GM12878 (cell line): ENCODE data around the gene ALCAM. TPM values are rescaled to one million over a fixed set of nuclear protein-coding genes. Genes with fewer than 3 reads are reported as not detected.

ENCODE experiments used
- ATAC-seq: fragments of 200-7000 bp; cut with Tn5 transposase; 3 replicates; pipeline ENCODE4 v1.9.1; 2020; ENCODE audit warnings: mild to moderate bottlenecking, moderate library complexity
- BruUV-seq: library from RNA; stranded (reverse); fragments of 400-500 nt; replicated peaks from 2 replicates; lab custom pipeline; 2021; lab: Mats Ljungman, UMichigan
- CTCF ChIA-PET: fragments of 300-600 bp; sonication (Branson Sonifier 250); formaldehyde crosslinking; extraction: SDS; loops from one replicate; lab custom pipeline; 2021; ENCODE audit warnings: inconsistent platforms; lab: Yijun Ruan, JAX
- POLR2A ChIA-PET: fragments of 350-600 bp; formaldehyde crosslinking; extraction: SDS; loops from one replicate; lab custom pipeline; 2021; ENCODE audit warnings: inconsistent platforms; lab: Charles Lee
- RAD21 ChIA-PET: fragments of 300-600 bp; sonication (Branson Sonifier 250); formaldehyde crosslinking; loops from one replicate; lab custom pipeline; 2023; ENCODE audit warnings: antibody characterized with exemption; ENCODE audit not compliant: unreplicated experiment; lab: Charles Lee
- SMC1A ChIA-PET: fragments of 300-600 bp; sonication (Branson Sonifier 250); formaldehyde crosslinking; loops from one replicate; lab custom pipeline; 2023; ENCODE audit not compliant: unreplicated experiment, uncharacterized antibody; lab: Charles Lee
- DNase-seq: peaks from one replicate; pipeline ENCODE4 v3.0.0-alpha.2; 2011; ENCODE audit warnings: low read depth, low spot score
- FAIRE-seq: peaks from 3 replicates; lab custom pipeline; 2011; peaks lifted over from hg19 to GRCh38; lab: Jason Lieb, UNC
- H2AFZ ChIP-seq: 2 replicates; pipeline ENCODE4 v1.6.0; 2011; ENCODE audit warnings: low read depth, low read length, control low read depth; ENCODE audit not compliant: control insufficient read depth
- H3K27ac ChIP-seq: 2 replicates; pipeline ENCODE4 v1.5.1; 2011; ENCODE audit warnings: control low read depth; ENCODE audit not compliant: control insufficient read depth, insufficient read depth
- H3K27me3 ChIP-seq, 2 experiments: replicated peaks in 1 of 2; 2 replicates each; pipeline versions ENCODE4 v1.6.0 to v1.6.1; 2011; ENCODE audit warnings: low read length in 1 of 2; ENCODE audit not compliant: control insufficient read depth in 2 of 2, insufficient read depth in 2 of 2
- H3K36me3 ChIP-seq, 2 experiments: 2 replicates each; pipeline ENCODE4 v1.5.1; 2011; ENCODE audit warnings: low read length in 1 of 2; ENCODE audit not compliant: control insufficient read depth in 2 of 2, insufficient read depth in 2 of 2
- H3K4me1 ChIP-seq: 2 replicates; pipeline ENCODE4 v1.6.1; 2011; ENCODE audit warnings: mild to moderate bottlenecking, low read length, moderate library complexity, mixed read lengths; ENCODE audit not compliant: control insufficient read depth, insufficient read depth
- H3K4me2 ChIP-seq: 2 replicates; pipeline ENCODE4 v1.6.0; 2011; ENCODE audit warnings: control low read depth; ENCODE audit not compliant: control insufficient read depth, insufficient read depth
- H3K4me3 ChIP-seq: fragments of 200-600 bp; sonication (generic); 2 replicates; pipeline ENCODE4 v1.5.1; 2016
- H3K79me2 ChIP-seq: 2 replicates; pipeline ENCODE4 v1.6.0; 2011; ENCODE audit warnings: low read length; ENCODE audit not compliant: control insufficient read depth, insufficient read depth
- H3K9ac ChIP-seq: 2 replicates; pipeline ENCODE4 v1.8.0; 2011; ENCODE audit warnings: low read length, control low read depth, mixed read lengths; ENCODE audit not compliant: control insufficient read depth, insufficient read depth
- H3K9me3 ChIP-seq: replicated peaks from 3 replicates; pipeline ENCODE4 v1.5.1; 2011; ENCODE audit warnings: mild to moderate bottlenecking, low read length; ENCODE audit not compliant: control insufficient read depth, insufficient read depth
- H4K20me1 ChIP-seq: 2 replicates; pipeline ENCODE4 v1.6.0; 2011; ENCODE audit not compliant: control insufficient read depth, insufficient read depth
- CEBPB ChIP-seq, 2 experiments: fragments of 150-350 bp in 1 of 2; IDR thresholded peaks; 2 replicates each; pipeline ENCODE4 v1.6.1; 2012 to 2014; ENCODE audit warnings: low read depth in 2 of 2, low read length in 2 of 2, borderline replicate concordance in 1 of 2, inconsistent platforms in 1 of 2
- CHD1 ChIP-seq: IDR thresholded peaks from 2 replicates; pipeline ENCODE4 v1.6.1; 2012; ENCODE audit warnings: low read depth, low read length, improper control_type of control experiment
- CREM ChIP-seq: IDR thresholded peaks from 2 replicates; pipeline ENCODE4 v1.6.1; 2014; ENCODE audit warnings: antibody characterized with exemption, low read depth
- EP300 ChIP-seq, 2 experiments: fragments of 150-350 bp in 1 of 2; IDR thresholded peaks; 2 replicates each; pipeline ENCODE4 v1.6.1; 2011 to 2012; ENCODE audit warnings: low read depth in 2 of 2, low read length in 2 of 2, borderline replicate concordance in 1 of 2, improper control_type of control experiment in 1 of 2, inconsistent platforms in 1 of 2; ENCODE audit not compliant: control insufficient read depth in 1 of 2
- ETV6 ChIP-seq, 2 experiments: fragments of 450-650 bp in 1 of 2; IDR thresholded peaks in 1 of 2; conservative IDR thresholded peaks in 1 of 2; 2 replicates each; pipeline ENCODE4 v1.6.1; 2014; ENCODE audit warnings: antibody characterized with exemption in 1 of 2, borderline replicate concordance in 1 of 2, low read depth in 1 of 2, mild to moderate bottlenecking in 1 of 2, moderate library complexity in 1 of 2
- IKZF1 ChIP-seq: fragments of 450-650 bp; conservative IDR thresholded peaks from 2 replicates; pipeline ENCODE4 v1.6.1; 2017; ENCODE audit warnings: antibody characterized with exemption, mild to moderate bottlenecking
- POLR2AphosphoS5 ChIP-seq: IDR thresholded peaks from 2 replicates; pipeline ENCODE4 v1.6.1; 2011; ENCODE audit warnings: mild to moderate bottlenecking, low read length, inconsistent platforms
- SIN3A ChIP-seq: IDR thresholded peaks from 2 replicates; pipeline ENCODE4 v1.6.1; 2012; ENCODE audit warnings: low read depth, low read length, improper control_type of control experiment
- SP1 ChIP-seq: IDR thresholded peaks from one replicate; pipeline ENCODE4 v1.6.1; 2011; ENCODE audit warnings: low read depth, low read length
- SPI1 ChIP-seq: IDR thresholded peaks from 2 replicates; pipeline ENCODE4 v1.6.1; 2011; ENCODE audit warnings: low read depth, mild to moderate bottlenecking, low read length, moderate library complexity, borderline replicate concordance; ENCODE audit not compliant: insufficient read depth
- SREBF1 ChIP-seq: IDR thresholded peaks from 2 replicates; pipeline ENCODE4 v1.6.1; 2012; ENCODE audit warnings: mild to moderate bottlenecking, low read length
- YBX1 ChIP-seq: fragments of 450-650 bp; IDR thresholded peaks from 2 replicates; pipeline ENCODE4 v1.6.1; 2016; ENCODE audit warnings: antibody characterized with exemption
- ZNF622 ChIP-seq: fragments of 450-650 bp; IDR thresholded peaks from 2 replicates; pipeline ENCODE4 v1.6.1; 2017; ENCODE audit warnings: mild to moderate bottlenecking, inconsistent platforms
- WGBS: methylation state at CpG from one replicate; pipeline ENCODE4 v1.1.6; 2016; ENCODE audit warnings: low lambda C conversion rate; ENCODE audit not compliant: insufficient replicate concordance, insufficient coverage; ENCODE audit errors: missing lambda C conversion rate; 5-methylcytosine and 5-hydroxymethylcytosine counted together
- in situ Hi-C: fragments of 300-500 bp; cut with MboI; formaldehyde crosslinking; loops from 9 replicates; pipeline ENCODE4 v1.14.3; 2018; ENCODE audit warnings: mixed read lengths
- intact Hi-C: fragments of 100-400 bp; cut with micrococcal nuclease; formaldehyde crosslinking; loops from one replicate; pipeline ENCODE4 v1.14.2; 2022; ENCODE audit not compliant: unreplicated experiment
- polyA plus RNA-seq, 11 experiments: library from polyadenylated mRNA; depleted of rRNA in 4 of 11; unstranded in 6 of 11; stranded (reverse) in 5 of 11; fragments of >200 nt; fragmentation: Nextera tagmentation in 4 of 11; fragmentation: Illumina TruSeq in 1 of 11; extraction: Ambion mirVana in 4 of 11; extraction: Trizol in 1 of 11; gene quantifications; 1 replicate in 1 of 11; 2 replicates in 10 of 11; pipeline versions ENCODE4 v1.2.1 to v1.2.3, GENCODE V29; 2011 to 2016; ENCODE audit warnings: inconsistent platforms in 2 of 11, missing spikeins in 2 of 11, low read depth in 1 of 11
- total RNA-seq, 4 experiments: library from RNA; depleted of rRNA in 3 of 4; stranded (reverse); fragments of >200 nt in 3 of 4; fragmentation: Illumina TruSeq in 1 of 4; extraction: Trizol in 1 of 4; gene quantifications; 2 replicates each; pipeline versions ENCODE4 v1.2.1 to v1.2.3, GENCODE V29; 2013 to 2021
- TF ChIP-seq, protein P1 (sequence below): fragments of 450-650 bp; IDR thresholded peaks from 2 replicates; pipeline ENCODE4 v1.6.1; 2017; ENCODE audit warnings: mild to moderate bottlenecking, low read depth, inconsistent platforms; ENCODE audit not compliant: poor library complexity, severe bottlenecking
- TF ChIP-seq, protein P2 (sequence below): IDR thresholded peaks from 2 replicates; pipeline ENCODE4 v1.6.1; 2012; ENCODE audit warnings: low read depth, low read length, improper control_type of control experiment
- TF ChIP-seq, protein P3 (sequence below): IDR thresholded peaks from 2 replicates; pipeline ENCODE4 v1.6.1; 2012; ENCODE audit warnings: improper control_type of control experiment, low read depth, low read length; ENCODE audit not compliant: insufficient replicate concordance

The ALCAM gene
- total and polyA plus RNA-seq, 10 of the 15 experiments (the other 5 are each of a cell fraction or from before 2014, with no cell fraction given) = 12.2 to 54.2 (median 32.6) TPM

DNA sequence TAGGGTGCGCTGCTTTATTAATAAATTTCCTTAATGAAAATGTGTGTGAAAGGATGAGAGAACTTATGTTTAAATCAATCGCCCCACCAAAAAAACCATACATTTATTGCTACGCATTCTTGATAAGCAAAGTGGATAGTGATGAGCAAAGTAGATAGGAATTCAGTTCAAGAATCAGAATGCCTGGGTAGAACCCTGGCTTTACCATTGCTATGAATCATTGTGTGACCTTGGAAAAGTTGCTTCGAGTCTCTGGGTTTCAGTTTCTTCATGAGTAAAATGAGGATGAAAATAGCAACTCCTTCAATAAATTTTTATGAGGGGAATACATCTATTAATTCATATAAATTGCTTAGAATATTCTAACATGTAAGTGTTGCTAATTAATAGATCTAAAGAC lies 2.6 kb upstream of the ALCAM start (continued):
- TF ChIP-seq, protein P1, sequence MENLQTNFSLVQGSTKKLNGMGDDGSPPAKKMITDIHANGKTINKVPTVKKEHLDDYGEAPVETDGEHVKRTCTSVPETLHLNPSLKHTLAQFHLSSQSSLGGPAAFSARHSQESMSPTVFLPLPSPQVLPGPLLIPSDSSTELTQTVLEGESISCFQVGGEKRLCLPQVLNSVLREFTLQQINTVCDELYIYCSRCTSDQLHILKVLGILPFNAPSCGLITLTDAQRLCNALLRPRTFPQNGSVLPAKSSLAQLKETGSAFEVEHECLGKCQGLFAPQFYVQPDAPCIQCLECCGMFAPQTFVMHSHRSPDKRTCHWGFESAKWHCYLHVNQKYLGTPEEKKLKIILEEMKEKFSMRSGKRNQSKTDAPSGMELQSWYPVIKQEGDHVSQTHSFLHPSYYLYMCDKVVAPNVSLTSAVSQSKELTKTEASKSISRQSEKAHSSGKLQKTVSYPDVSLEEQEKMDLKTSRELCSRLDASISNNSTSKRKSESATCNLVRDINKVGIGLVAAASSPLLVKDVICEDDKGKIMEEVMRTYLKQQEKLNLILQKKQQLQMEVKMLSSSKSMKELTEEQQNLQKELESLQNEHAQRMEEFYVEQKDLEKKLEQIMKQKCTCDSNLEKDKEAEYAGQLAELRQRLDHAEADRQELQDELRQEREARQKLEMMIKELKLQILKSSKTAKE = no peak
- TF ChIP-seq YBX1 (no peak), SPI1 (no peak), CHD1 (no peak), POLR2AphosphoS5 (no peak)

DNA sequence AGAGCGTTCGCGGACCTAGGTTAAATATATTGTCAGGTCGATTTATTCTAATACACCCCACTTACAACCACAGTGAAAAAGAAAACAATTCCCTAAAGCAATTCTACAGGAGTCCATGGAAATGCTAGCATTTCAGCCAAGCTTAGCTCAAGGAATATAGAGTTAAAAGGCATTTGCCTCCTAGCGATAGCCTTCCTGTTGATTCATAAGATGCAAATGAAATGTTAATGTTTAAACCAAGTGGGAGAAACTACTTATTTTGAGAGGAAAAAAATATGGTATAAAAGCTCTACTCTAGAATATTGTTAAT lies 1.7 kb upstream of the ALCAM start:
- Histone ChIP-seq H3K4me3 (no peak overlapping the region), H3K9me3 (no peaks in the 10 kb centered on the region), H3K4me2 (no peak overlapping the region), H3K4me1 (no peaks in the 10 kb centered on the region), H3K27ac (no peak overlapping the region), H3K27me3 (no peaks in the 10 kb centered on the region), H3K36me3 (no peaks in the 10 kb centered on the region), H4K20me1 (no peaks in the 10 kb centered on the region), H3K9ac (no peak overlapping the region), H2AFZ (no peak overlapping the region), H3K79me2 (peaks cover 23% of the 10 kb centered on the region)
- ChIA-PET POLR2A (no interaction called here), RAD21 (no interaction called here), CTCF (interaction anchor here (0.6 to 9.0 kb wide), 6 partner anchors 10 to 769 kb away, joined by 3 to 71 read pairs (median 4); no protein-coding TSS in a partner anchor), SMC1A (interaction anchor here (0.7 to 1.9 kb wide), 7 partner anchors 9 to 1092 kb away, joined by 3 to 12 read pairs (median 4); no protein-coding TSS in a partner anchor)
- no peak for ATAC-seq
- in situ Hi-C loops (loop anchor here (5.0 to 10.0 kb wide), 3 partner anchors 760 to 1088 kb away; no protein-coding TSS in a partner anchor), intact Hi-C loops (loop anchor here (5.0 to 10.0 kb wide), 3 partner anchors 220 to 1263 kb away; no protein-coding TSS in a partner anchor)
- DNase-seq = no peak
- FAIRE-seq = no peak
- BruUV-seq = no TSS peak
- WGBS = 89% methylated on average over 5 of the region's 5 CpGs
- TF ChIP-seq, protein P2, sequence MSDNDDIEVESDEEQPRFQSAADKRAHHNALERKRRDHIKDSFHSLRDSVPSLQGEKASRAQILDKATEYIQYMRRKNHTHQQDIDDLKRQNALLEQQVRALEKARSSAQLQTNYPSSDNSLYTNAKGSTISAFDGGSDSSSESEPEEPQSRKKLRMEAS = no peak
- TF ChIP-seq SREBF1 (no peak), SIN3A (no peak), ETV6 (conservative IDR thresholded peaks at IDR 0.05 in 1 of 2, IDR thresholded peaks at IDR 0.05 in 1 of 2; ENCODE audit: borderline replicate concordance in 1 of 2, low read depth in 1 of 2) (no peak), EP300 (IDR thresholded peaks at IDR 0.05; ENCODE audit: borderline replicate concordance in 1 of 2, control insufficient read depth in 1 of 2, low read depth in 2 of 2, low read length in 2 of 2) (no peak), SP1 (no peak), CEBPB (IDR thresholded peaks at IDR 0.05; ENCODE audit: borderline replicate concordance in 1 of 2, low read depth in 2 of 2, low read length in 2 of 2) (no peak), IKZF1 (no peak), CREM (no peak), ZNF622 (no peak)
- TF ChIP-seq, protein P3, sequence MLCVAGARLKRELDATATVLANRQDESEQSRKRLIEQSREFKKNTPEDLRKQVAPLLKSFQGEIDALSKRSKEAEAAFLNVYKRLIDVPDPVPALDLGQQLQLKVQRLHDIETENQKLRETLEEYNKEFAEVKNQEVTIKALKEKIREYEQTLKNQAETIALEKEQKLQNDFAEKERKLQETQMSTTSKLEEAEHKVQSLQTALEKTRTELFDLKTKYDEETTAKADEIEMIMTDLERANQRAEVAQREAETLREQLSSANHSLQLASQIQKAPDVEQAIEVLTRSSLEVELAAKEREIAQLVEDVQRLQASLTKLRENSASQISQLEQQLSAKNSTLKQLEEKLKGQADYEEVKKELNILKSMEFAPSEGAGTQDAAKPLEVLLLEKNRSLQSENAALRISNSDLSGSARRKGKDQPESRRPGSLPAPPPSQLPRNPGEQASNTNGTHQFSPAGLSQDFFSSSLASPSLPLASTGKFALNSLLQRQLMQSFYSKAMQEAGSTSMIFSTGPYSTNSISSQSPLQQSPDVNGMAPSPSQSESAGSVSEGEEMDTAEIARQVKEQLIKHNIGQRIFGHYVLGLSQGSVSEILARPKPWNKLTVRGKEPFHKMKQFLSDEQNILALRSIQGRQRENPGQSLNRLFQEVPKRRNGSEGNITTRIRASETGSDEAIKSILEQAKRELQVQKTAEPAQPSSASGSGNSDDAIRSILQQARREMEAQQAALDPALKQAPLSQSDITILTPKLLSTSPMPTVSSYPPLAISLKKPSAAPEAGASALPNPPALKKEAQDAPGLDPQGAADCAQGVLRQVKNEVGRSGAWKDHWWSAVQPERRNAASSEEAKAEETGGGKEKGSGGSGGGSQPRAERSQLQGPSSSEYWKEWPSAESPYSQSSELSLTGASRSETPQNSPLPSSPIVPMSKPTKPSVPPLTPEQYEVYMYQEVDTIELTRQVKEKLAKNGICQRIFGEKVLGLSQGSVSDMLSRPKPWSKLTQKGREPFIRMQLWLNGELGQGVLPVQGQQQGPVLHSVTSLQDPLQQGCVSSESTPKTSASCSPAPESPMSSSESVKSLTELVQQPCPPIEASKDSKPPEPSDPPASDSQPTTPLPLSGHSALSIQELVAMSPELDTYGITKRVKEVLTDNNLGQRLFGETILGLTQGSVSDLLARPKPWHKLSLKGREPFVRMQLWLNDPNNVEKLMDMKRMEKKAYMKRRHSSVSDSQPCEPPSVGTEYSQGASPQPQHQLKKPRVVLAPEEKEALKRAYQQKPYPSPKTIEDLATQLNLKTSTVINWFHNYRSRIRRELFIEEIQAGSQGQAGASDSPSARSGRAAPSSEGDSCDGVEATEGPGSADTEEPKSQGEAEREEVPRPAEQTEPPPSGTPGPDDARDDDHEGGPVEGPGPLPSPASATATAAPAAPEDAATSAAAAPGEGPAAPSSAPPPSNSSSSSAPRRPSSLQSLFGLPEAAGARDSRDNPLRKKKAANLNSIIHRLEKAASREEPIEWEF = no peak
